CD4-positive, alpha-beta T cell treated with Interleukin-4 for 1 hour (primary cell): Measurements from ENCODE around the gene REL.
"Not testable (repeated sequence)": the region's sequence is repeated elsewhere in the genome, so short reads cannot be mapped to it uniquely, and the experiment has no call there.

Experiments
- DNase-seq, 2 donors: peaks; one replicate each; pipeline ENCODE4 v3.0.0-alpha.2; 2020 to 2022

Gene REL

DNA sequence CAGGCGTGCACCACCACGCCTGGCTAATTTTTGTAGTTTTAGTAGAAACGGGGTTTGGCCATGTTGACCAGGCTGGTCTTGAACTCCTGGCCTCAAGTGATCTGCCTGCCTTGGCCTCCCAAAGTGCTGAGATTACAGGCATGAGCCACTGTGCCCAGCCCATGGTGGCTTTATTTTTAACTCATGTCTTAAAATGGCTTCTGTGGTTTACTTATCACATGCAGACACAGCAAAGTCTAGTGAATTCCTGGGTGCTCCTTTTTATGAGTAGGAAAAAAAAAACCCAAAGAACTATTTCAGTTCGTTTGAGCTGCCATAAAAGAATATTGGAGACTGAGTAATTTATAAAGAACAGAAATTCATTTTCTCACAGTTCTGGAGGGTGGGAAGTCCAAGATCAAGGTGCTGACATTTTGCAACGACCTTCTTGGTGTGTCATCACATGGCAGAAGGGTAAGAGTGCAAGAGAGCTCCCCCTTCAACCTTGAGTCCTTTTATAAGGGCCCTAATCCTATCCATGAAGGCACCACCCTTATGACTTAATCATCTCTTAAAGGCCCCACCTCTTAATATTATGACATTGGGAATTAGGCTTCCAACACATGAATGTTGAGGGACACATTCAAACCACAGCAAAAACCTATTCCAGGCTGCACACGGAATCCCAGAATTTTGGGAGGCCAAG, 12.6 kb upstream of the REL start:
- DNase-seq = no peak

DNA sequence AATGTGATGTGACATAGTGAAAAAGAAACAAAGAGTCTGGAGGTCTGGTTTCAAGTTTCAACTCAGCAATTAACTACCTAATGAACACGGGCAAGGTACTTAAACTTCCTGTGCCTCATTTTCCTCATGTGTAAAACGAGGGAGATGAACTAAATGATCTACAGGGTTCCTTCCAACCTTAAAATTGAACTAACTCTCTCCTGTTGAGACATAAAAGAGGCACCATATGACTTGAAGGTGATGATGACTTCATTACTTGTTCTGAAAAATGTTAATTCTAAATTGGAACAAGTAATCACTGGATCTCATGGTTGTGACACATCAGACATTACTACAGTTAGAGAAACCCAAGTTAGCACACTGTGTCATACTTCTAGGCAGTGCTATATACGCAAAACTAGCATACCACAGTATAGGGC, 8.9 kb upstream of the REL start:
- DNase-seq = no peak

DNA sequence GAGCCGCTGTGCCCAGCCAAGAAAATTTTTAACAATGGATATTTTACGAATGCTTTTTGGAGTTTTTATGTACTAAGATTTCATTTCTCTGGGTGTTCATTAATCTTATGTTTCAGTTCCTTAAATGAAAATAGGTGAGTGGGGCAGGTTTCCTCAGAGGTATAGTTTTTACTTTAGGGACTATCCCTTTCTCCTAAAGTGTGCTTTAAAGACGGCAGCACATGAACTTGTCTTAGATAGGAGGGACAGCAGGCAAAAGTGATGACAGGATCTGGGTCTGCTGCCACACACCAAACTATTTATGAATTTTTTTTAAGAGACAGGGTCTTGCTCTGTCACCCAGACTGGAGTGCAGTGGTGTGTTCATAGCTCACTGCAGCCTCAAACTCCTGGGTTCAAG, 8.0 kb upstream of the REL start:
- no peak for DNase-seq

DNA sequence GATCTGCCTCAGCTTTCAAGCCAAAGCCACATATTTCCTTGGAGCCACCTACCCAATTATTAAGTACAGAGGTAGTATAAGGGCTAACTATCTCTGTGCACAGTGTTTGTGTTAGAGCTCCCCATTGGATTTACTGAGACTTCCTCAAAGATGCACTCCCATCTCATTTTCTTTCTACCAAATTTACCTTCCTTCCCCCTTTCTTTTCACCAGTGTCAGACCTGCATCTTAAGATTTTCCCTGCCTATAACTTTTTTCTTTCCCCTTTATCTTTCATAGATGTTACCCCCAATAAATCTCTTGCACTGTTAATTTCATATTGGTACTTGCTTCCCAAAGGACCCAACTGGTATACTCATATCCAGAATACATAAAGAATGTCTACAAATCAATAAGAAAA, 5.9 kb upstream of the REL start:
- DNase-seq = no peak

DNA sequence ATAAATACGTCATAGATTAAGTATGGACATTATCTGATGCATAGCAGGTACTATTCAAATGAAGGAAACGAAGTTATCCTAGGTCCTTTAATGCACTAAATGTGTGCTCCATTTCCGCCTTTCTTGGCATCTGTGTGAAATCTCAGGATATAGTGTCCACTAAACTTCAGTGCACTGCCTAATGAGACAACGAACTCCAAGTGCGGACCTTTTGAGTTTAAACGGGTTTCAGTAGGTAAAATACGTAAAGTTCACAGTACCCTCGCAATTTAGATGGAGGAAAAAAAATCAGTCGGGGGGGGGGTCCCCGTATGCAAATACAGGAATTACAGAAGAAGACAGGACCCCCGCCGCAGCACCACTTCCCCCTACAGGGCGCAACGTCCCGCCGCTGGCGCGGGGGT, 729 bp upstream of the REL start:
- DNase-seq = no peak

DNA sequence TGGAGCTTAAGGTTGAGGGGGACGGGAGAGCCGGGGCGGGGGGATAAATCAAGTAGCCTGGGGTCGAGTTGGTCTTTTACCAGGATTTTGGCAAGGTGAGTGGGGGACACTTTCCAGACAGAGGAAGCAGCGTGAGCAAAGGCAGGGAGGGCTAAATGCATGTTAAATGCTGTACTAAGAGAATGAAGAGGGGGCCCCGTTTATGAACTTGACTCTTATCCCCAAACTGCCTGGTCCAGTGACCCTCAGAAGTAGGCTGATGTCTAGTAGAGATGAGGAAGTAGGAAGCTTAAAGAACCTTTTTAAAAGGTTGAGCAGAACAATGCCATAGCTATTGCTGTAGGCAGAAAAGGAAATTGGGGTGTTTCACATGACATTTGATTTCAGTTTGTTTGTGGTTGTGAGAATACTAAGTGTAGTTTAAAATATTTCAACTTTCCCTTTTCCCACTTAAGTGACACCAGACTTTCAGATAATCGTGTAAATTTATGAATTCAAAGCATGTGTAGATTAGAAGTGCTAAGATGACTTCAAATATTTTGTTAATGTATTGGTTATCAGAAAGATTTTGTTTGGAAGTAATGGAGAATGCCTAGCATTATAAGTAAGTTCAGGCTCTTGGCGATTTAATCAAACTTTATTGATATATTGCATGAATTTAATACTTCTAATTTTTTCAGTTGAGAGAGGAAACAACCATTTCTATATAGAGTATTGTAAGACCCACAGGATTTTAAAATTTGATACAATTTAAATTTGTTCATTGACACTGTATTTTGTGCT, 1.8 kb downstream of the REL start:
- DNase-seq = peak; percentile 64 to 65

DNA sequence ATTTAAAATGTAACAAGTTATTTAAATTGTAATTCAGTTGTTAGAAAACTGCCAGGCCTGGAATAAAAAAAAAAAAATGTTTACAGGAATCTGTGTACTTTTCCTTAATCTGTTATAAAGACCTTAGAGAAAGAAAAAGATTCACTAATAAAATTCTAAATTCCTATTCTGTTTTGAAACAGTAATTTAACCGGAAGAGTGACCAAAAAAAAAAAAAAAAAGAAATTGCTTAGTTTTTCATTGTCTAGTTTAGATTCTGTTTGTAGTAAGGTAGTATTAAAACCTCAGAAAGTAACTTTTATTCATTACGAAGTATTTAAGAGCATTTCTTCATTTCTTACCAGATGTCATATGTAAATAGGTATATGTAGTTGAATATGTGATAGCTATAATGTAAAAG, 2.5 kb downstream of the REL start:
- no peak for DNase-seq

DNA sequence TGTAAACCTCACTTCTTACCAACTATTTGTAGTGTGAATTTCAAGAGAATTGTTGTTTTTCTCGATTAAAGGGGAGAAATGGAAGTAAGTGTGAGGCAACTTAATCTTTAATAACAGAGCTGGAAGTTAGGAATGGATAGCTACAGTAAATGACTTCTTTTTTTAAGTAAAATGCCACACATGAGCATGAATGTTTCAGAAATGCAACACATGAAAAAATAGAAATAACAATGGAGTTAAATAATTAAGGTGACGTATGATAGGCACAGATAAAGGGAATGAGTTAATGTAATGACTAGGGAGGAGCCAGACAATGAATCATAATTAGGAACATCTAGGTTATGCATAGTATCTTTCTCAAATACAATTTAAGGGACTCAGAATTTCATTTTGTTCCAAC, 3.4 kb downstream of the REL start:
- peak in 1 of 2 donors; percentile 57 for DNase-seq

DNA sequence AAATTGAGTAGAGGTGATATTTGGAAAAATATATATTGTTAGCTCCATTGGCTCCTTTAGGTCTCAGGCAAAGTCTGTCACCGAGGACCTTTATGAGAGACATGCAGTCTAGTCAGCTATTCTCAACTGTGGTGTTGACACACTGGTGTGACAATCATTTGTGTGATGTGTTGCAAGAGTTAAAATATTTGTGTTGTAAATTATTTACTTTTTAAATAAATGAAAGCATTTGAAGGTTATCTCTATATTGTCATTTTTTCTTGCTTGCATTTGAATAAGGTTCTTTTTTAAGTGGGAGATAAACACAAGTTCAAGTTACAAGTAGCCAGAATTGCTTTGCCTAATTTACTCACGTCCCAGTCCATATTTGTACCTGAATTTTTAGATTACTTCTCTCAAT, 4.3 kb downstream of the REL start:
- DNase-seq = no peak

DNA sequence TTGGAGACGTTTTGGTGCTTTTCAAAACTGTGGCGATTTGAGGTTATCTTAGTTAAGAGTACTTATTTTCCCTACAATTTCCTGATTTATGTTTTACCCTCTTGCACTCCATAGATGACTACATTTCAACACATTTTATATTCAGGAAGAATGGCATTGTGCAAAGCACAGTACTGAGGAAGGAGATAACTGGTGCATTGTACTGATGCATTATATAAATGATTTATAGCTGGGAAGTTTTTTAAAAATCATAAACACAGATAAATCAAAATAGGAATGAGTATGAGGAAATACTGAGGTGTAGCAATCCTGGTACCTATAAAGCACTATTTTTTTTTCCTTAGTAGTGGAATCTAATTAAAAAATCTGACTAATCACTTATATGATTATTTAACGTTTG, 5.6 kb downstream of the REL start:
- DNase-seq = no peak

DNA sequence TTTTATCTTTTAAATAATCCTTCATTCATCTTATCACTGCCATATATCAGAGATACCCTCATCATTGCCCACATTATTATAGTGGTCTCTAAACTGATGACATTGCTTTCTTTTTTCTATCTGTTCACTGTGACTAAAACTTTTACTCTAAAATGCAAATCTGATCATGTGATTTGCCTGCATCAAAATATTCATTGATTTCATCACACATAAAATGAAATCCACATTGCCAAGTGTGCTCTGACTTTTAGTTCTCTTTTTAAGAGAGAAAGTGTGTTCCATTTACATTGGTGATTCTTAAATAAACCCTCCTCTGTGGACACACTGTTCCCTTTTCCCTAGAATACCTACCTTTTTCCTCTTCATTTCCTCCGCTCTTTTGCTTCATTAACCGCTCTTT, 7.5 kb downstream of the REL start:
- no peak for DNase-seq

DNA sequence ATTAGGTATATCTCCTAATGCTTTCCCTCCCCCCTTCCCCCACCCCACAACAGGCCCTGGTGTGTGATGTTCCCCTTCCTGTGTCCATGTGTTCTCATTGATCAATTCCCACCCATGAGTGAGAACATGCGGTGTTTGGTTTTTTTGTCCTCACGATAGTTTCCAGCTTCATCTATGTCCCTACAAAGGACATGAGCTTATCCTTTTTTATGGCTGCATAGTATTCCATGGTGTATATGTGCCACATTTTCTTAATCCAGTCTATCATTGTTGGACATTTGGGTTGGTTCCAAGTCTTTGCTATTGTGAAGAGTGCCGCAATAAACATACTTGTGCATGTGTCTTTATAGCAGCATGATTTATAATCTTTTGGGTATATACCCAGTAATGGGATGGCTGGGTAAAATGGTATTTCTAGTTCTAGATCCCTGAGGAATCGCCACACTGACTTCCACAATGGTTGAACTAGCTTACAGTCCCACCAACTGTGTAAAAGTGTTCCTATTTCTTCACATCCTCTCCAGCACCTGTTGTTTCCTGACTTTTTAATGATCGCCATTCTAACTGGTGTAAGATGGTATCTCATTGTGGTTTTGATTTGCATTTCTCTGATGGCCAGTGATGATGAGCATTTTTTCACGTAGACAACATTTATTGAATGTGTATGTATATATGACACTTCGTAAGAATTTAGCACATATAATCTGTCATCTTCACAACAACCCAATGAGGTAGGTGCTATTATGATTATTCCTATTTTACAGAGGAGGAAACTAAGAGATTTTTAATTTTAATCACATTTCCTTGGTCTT, 8.4 kb downstream of the REL start:
- not testable (repeated sequence) for DNase-seq

DNA sequence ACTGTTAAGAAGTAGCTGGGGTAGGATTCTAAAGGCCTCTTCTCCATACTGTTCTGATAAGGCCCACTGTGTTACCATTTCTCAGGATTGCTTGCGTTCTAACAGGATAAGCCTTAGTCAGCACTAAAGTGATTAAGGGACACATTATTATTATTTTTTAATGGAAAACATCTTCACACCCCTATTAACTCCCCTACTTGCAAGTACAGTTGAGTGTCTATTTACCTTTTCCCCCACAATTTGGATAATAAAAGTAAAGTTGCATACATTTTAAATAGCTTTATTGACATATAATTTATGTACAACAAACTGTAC, 9.0 kb downstream of the REL start:
- DNase-seq = no peak

DNA sequence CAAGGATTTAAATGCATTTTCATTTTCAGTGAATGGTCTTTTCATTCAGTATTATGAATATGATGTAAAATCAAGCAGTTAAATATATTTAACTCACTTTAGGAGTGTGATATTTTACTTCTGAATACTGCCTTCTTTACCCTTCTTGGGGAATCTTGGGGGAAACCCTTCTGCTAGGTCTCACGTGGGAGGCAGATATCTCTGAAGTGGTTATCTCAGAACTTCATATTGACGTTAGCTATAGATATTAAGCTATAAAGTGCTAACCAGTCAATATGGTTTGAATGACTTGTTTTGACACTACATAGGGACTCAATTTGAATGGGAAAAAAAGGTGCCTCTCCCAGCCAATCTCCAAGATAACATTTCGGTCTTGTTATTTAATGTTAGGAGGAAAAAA, 9.8 kb downstream of the REL start:
- no peak for DNase-seq

DNA sequence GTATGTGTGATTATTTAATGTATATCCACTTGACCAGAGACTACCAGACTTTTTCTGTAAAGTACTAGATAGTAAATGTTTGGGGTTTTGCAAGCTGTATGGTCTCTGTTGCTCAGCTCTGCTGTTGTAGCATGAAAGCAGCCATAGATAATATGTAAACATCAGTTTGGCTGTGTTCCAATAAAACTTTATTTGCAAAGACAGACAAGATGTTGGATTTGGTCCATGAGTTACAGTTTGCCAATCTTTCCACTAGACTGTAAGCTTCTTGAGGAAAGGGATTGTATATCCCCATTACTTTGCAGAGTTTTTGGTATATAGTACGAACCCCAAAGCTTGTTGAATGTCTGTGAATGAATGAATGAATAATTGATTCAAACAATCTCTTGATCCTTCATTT, 17.2 kb downstream of the REL start:
- no peak for DNase-seq

DNA sequence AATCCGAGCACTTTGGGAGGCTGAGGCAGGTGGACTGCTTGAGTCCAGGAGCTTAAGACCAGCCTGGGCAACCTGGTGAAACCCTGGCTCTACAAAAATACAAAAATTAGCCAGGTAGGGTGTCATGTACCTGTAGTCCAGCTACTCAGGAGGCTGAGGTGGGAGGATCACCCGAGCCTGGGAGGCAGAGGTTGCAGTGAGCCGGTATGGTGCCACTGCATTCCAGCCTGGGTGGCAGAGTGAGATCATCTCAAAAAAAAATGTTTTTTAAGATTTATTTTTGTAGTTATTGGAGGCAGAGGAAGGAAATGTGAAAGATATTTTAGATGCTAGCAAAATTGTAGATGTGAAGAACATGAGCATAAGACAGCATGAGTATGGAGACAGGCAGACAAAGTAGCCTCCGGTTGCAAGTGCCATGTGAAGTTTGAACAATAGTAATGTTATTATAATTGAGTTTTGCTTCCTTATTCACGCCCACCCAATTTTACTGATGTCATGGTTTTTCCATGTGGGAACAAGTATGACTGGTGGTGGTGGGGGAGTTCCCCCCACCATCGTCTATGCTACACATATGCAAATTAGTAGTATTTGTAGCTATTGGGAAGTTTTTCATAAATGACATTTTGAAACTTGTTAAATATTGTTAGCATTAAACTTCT, 18.0 kb downstream of the REL start:
- DNase-seq = no peak

DNA sequence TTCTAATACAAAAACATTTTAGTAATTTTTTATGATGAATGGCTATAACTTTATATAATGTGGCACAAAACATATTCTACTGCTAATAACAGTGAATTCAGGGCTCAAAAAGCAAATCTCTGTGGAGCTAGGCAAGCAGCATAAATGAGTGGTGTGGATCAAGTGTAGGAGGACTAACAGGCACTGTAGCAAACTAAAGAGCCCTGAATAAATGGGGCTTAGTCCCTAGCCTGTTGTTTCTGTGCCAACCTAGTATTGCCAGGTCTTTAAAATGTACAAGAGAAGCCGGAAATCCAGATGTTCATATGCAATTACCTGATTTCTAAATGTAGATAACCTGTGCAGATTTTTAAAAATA, 18.5 kb downstream of the REL start:
- DNase-seq = no peak

DNA sequence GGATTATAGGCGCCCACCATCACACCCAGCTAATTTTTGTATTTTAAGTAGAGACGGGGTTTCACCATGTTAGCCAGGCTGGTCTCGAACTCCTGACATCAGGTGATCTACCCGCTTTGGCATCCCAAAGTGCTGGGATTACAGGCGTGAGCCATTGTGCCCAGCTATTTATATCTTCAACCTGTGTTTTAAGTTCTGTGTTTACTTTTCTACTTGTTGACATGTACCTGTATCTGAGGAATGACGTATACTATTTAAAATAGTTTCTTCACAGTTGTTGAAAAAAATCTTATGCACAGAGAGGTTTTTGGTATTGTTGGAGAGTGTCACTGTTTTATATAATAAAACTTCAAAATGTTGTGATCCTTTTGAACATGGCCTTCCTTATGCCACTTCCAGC, 19.9 kb downstream of the REL start:
- DNase-seq = not testable (repeated sequence)

DNA sequence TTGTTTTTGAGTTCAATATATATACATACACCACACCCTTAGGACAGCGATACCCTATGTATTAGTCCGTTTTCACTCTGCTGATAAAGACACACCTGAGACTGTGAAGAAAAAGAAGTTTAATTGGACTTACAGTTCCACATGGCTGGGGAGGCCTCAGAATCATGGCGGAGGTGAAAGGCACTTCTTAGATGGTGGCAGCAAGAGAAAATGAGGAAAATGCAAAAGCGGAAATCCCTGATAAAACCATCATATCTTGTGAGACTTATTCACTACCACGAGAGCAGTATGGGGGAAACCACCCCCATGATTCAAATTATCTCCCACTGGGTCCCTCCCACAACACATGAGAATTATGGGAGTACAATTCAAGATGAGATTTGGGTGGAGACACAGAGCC, 24.5 kb downstream of the REL start:
- not testable (repeated sequence) for DNase-seq

DNA sequence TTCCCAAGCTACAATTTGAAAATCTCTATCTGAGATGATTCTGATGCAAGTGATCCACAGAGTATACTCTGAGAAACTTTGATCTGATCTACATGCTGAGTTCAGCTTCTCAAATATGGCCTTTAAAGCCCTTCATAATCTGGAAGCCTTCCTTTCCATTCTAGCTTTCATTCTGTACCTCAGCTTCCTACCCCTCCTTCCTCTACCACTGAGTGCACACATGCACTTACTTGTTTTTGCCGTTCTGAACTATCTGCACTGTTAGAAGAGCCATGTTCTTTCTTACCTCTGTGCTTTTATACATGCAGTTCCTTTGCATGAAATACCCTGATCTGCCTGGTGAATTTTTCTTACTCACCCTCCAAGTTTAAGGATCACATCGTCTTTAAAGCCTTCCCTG, 25.0 kb downstream of the REL start:
- no peak for DNase-seq

DNA sequence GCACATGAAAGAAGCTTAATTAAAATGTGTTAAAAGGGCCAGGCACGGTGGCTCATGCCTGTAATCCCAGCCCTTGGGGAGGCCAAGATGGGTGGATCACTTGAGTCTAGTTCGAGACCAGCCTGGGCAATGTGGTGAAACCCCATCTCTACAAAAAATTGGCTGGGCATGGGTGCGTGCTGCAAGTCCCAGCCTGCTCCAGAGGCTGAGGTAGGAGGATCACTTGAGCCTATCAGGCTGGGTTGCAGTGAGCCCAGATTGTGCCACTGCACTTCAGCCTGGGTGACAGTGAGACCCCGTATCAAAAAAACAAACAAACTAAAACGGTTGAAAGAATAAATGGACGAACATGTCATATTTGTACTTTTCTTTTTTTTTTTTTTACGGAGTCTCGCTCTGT, 26.0 kb downstream of the REL start:
- DNase-seq = no peak

DNA sequence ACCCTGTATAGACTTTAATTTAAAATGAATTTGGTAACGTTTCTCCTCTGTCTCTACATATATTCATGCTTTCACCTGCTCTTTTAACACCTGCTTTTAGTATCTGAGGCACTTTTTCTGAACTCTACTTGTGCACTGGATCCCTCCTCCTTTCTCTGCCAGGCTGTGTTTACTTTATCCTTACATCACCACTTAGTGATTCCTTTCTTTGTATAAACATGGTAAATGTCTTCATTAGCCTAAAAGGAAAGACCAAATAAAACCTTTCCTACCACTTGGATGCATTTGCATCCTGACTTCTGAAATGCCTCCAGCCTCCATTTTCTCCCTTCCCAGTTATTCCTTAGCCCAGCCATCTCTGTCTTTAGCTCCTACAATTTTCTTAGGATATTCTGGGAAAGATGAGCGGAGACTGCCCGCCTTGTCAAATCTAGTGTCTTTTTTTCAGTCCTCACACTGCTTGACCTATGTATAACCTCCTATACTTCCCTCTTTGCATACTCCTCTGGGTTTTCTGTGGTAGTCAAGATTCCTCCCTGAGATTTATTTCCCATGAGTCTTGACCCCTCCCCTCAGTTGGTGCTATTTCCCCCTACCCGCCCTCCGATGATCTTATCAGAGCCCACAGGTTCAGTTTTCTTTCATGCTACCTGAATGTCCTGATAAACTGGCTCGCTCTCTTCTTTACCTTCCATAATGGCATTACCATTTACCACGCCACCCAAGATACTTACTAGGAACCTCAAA, 44.8 kb downstream of the REL start:
- no peak for DNase-seq
